Measurements from ENCODE around the gene ANGPTL2. TPM values are rescaled to one million over a fixed set of nuclear protein-coding genes. Genes with fewer than 3 reads are reported as not detected.
"Not testable (repeated sequence)": the region's sequence is repeated elsewhere in the genome, so short reads cannot be mapped to it uniquely, and the experiment has no call there.

Gene ANGPTL2
- total and polyA plus RNA-seq, 5 donors from 2014 or later: not detected

GRCh38 chr9:127149463-127150390, 27.3 kb upstream of the ANGPTL2 start:
- H3K4me1 Mint-ChIP-seq: peaks cover 4 to 7% (median 6%) of the 10 kb centered on the region in 4 donors
- Histone ChIP-seq H3K27ac (ENCODE audit: insufficient read depth, low read length, poor library complexity, severe bottlenecking) (no peak overlapping the region), H3K9me3 (ENCODE audit: control insufficient read depth in 2 of 2, low read length in 2 of 2) (no peaks in the 10 kb centered on the region), H3K36me3 (ENCODE audit: control insufficient read depth, insufficient read depth, low read length) (no peaks in the 10 kb centered on the region), H3K27me3 (ENCODE audit: control insufficient read depth, insufficient read depth, low read length) (no peaks in the 10 kb centered on the region), H3K4me1 (ENCODE audit: control insufficient read depth, insufficient read depth, low read length, poor library complexity, severe bottlenecking) (peaks cover 9% of the 10 kb centered on the region), H3K4me3 (ENCODE audit: low read depth, low read length) (no peak overlapping the region)
- no peak for ATAC-seq (ENCODE audit: low read depth in 2 of 2)
- H3K4me3 Mint-ChIP-seq: no peak overlapping the region
- peaks cover 9% of the 10 kb centered on the region for H3K27me3 Mint-ChIP-seq
- no peak for DNase-seq
- no peaks in the 10 kb centered on the region for H3K36me3 Mint-ChIP-seq
- no peak overlapping the region for H3K27ac Mint-ChIP-seq
- peaks cover 0 to 4% (median 0%) of the 10 kb centered on the region in 7 donors for H3K9me3 Mint-ChIP-seq

- Mint-ChIP-seq H3K27me3 (peaks cover 9% of the 10 kb centered on the region), H3K9me3 (peaks cover 0 to 4% (median 0%) of the 10 kb centered on the region in 7 donors), H3K4me3 (no peak overlapping the region), H3K27ac (no peak overlapping the region), H3K36me3 (no peaks in the 10 kb centered on the region), H3K4me1 (no peaks in the 10 kb centered on the region)
- ATAC-seq (ENCODE audit: low read depth in 2 of 2) (no peak), DNase-seq (no peak)
- H3K27me3 ChIP-seq (ENCODE audit: control insufficient read depth, insufficient read depth, low read length): no peaks in the 10 kb centered on the region
- H3K27ac ChIP-seq (ENCODE audit: insufficient read depth, low read length, poor library complexity, severe bottlenecking): no peak overlapping the region
- no peak overlapping the region for H3K4me3 ChIP-seq (ENCODE audit: low read depth, low read length)
- H3K9me3 ChIP-seq (ENCODE audit: control insufficient read depth in 2 of 2, low read length in 2 of 2): no peaks in the 10 kb centered on the region
- H3K4me1 ChIP-seq (ENCODE audit: control insufficient read depth, insufficient read depth, low read length, poor library complexity, severe bottlenecking): peaks cover 2% of the 10 kb centered on the region
- no peaks in the 10 kb centered on the region for H3K36me3 ChIP-seq (ENCODE audit: control insufficient read depth, insufficient read depth, low read length)
Measured at GRCh38 chr9:127149010-127149409, 26.6 kb upstream of the ANGPTL2 start.

- no peak overlapping the region for H3K4me3 ChIP-seq (ENCODE audit: low read depth, low read length)
- Mint-ChIP-seq H3K4me3 (no peak overlapping the region), H3K27ac (no peak overlapping the region), H3K36me3 (no peaks in the 10 kb centered on the region), H3K9me3 (peaks cover 0 to 4% (median 0%) of the 10 kb centered on the region in 7 donors), H3K27me3 (peaks cover 9% of the 10 kb centered on the region), H3K4me1 (no peaks in the 10 kb centered on the region)
- no peaks in the 10 kb centered on the region for H3K4me1 ChIP-seq (ENCODE audit: control insufficient read depth, insufficient read depth, low read length, poor library complexity, severe bottlenecking)
- no peak overlapping the region for H3K27ac ChIP-seq (ENCODE audit: insufficient read depth, low read length, poor library complexity, severe bottlenecking)
- ATAC-seq (ENCODE audit: low read depth in 2 of 2) (no peak), DNase-seq (no peak)
- no peaks in the 10 kb centered on the region for H3K27me3 ChIP-seq (ENCODE audit: control insufficient read depth, insufficient read depth, low read length)
- no peaks in the 10 kb centered on the region for H3K36me3 ChIP-seq (ENCODE audit: control insufficient read depth, insufficient read depth, low read length)
- no peaks in the 10 kb centered on the region for H3K9me3 ChIP-seq (ENCODE audit: control insufficient read depth in 2 of 2, low read length in 2 of 2)
Measured at GRCh38 chr9:127148014-127148413, 25.6 kb upstream of the ANGPTL2 start.

- Histone ChIP-seq H3K36me3 (ENCODE audit: control insufficient read depth, insufficient read depth, low read length) (no peaks in the 10 kb centered on the region), H3K4me1 (ENCODE audit: control insufficient read depth, insufficient read depth, low read length, poor library complexity, severe bottlenecking) (no peaks in the 10 kb centered on the region), H3K27ac (ENCODE audit: insufficient read depth, low read length, poor library complexity, severe bottlenecking) (no peak overlapping the region), H3K4me3 (ENCODE audit: low read depth, low read length) (no peak overlapping the region), H3K9me3 (ENCODE audit: control insufficient read depth in 2 of 2, low read length in 2 of 2) (no peaks in the 10 kb centered on the region), H3K27me3 (ENCODE audit: control insufficient read depth, insufficient read depth, low read length) (no peaks in the 10 kb centered on the region)
- Mint-ChIP-seq H3K36me3 (no peaks in the 10 kb centered on the region), H3K27ac (no peak overlapping the region), H3K9me3 (peaks cover 0 to 4% (median 0%) of the 10 kb centered on the region in 7 donors), H3K27me3 (peaks cover 9% of the 10 kb centered on the region), H3K4me1 (no peaks in the 10 kb centered on the region), H3K4me3 (no peak overlapping the region)
- ATAC-seq (ENCODE audit: low read depth in 2 of 2) (no peak), DNase-seq (no peak)
Measured at GRCh38 chr9:127147251-127147650, 24.8 kb upstream of the ANGPTL2 start.

GRCh38 chr9:127146841-127147240, 24.4 kb upstream of the ANGPTL2 start:
- not testable (repeated sequence) for H3K4me3 Mint-ChIP-seq; ATAC-seq (ENCODE audit: low read depth in 2 of 2); DNase-seq; H3K27me3 Mint-ChIP-seq; H3K27me3 ChIP-seq (ENCODE audit: control insufficient read depth, insufficient read depth, low read length); H3K4me1 ChIP-seq (ENCODE audit: control insufficient read depth, insufficient read depth, low read length, poor library complexity, severe bottlenecking); H3K36me3 ChIP-seq (ENCODE audit: control insufficient read depth, insufficient read depth, low read length); H3K27ac Mint-ChIP-seq; H3K4me1 Mint-ChIP-seq; H3K4me3 ChIP-seq (ENCODE audit: low read depth, low read length); H3K27ac ChIP-seq (ENCODE audit: insufficient read depth, low read length, poor library complexity, severe bottlenecking); H3K9me3 ChIP-seq (ENCODE audit: control insufficient read depth in 2 of 2, low read length in 2 of 2); H3K9me3 Mint-ChIP-seq; H3K36me3 Mint-ChIP-seq

- Mint-ChIP-seq H3K36me3 (no peaks in the 10 kb centered on the region), H3K27ac (no peak overlapping the region), H3K27me3 (peaks cover 11% of the 10 kb centered on the region), H3K9me3 (peaks cover 0 to 4% (median 0%) of the 10 kb centered on the region in 7 donors), H3K4me1 (peaks cover 0 to 3% (median 0%) of the 10 kb centered on the region in 4 donors), H3K4me3 (no peak overlapping the region)
- ATAC-seq (ENCODE audit: low read depth in 2 of 2) (no peak), DNase-seq (no peak)
- no peak overlapping the region for H3K4me3 ChIP-seq (ENCODE audit: low read depth, low read length)
- H3K36me3 ChIP-seq (ENCODE audit: control insufficient read depth, insufficient read depth, low read length): no peaks in the 10 kb centered on the region
- no peak overlapping the region for H3K27ac ChIP-seq (ENCODE audit: insufficient read depth, low read length, poor library complexity, severe bottlenecking)
- H3K9me3 ChIP-seq (ENCODE audit: control insufficient read depth in 2 of 2, low read length in 2 of 2): no peaks in the 10 kb centered on the region
- H3K27me3 ChIP-seq (ENCODE audit: control insufficient read depth, insufficient read depth, low read length): no peaks in the 10 kb centered on the region
- no peaks in the 10 kb centered on the region for H3K4me1 ChIP-seq (ENCODE audit: control insufficient read depth, insufficient read depth, low read length, poor library complexity, severe bottlenecking)
Measured at GRCh38 chr9:127144670-127145445, 22.4 kb upstream of the ANGPTL2 start.

GRCh38 chr9:127143920-127144465, 21.6 kb upstream of the ANGPTL2 start:
- H3K4me1 ChIP-seq (ENCODE audit: control insufficient read depth, insufficient read depth, low read length, poor library complexity, severe bottlenecking): no peaks in the 10 kb centered on the region
- H3K27ac ChIP-seq (ENCODE audit: insufficient read depth, low read length, poor library complexity, severe bottlenecking): no peak overlapping the region
- DNase-seq (no peak), ATAC-seq (ENCODE audit: low read depth in 2 of 2) (no peak)
- no peaks in the 10 kb centered on the region for H3K9me3 ChIP-seq (ENCODE audit: control insufficient read depth in 2 of 2, low read length in 2 of 2)
- no peak overlapping the region for H3K4me3 Mint-ChIP-seq
- H3K4me3 ChIP-seq (ENCODE audit: low read depth, low read length): no peak overlapping the region
- H3K27me3 ChIP-seq (ENCODE audit: control insufficient read depth, insufficient read depth, low read length): no peaks in the 10 kb centered on the region
- no peaks in the 10 kb centered on the region for H3K36me3 ChIP-seq (ENCODE audit: control insufficient read depth, insufficient read depth, low read length)
- no peak overlapping the region for H3K27ac Mint-ChIP-seq
- H3K4me1 Mint-ChIP-seq: peaks cover 0 to 3% (median 0%) of the 10 kb centered on the region in 4 donors
- no peaks in the 10 kb centered on the region for H3K36me3 Mint-ChIP-seq
- H3K27me3 Mint-ChIP-seq: peaks cover 13% of the 10 kb centered on the region
- peaks cover 0 to 4% (median 0%) of the 10 kb centered on the region in 7 donors for H3K9me3 Mint-ChIP-seq
